Measurements from ENCODE around the gene GMPR.

The GMPR gene

GRCh38 chr6:16334671-16335070, 96.3 kb downstream of the GMPR start:
- DNase-seq, result no peak

- DNase-seq, result no peak
Observed at GRCh38 chr6:16335176-16335575, 96.8 kb downstream of the GMPR start.

GRCh38 chr6:16336056-16336818, 97.8 kb downstream of the GMPR start:
- no peak for DNase-seq

- no peak for DNase-seq
Observed at GRCh38 chr6:16336911-16337294, 98.5 kb downstream of the GMPR start.

DNA sequence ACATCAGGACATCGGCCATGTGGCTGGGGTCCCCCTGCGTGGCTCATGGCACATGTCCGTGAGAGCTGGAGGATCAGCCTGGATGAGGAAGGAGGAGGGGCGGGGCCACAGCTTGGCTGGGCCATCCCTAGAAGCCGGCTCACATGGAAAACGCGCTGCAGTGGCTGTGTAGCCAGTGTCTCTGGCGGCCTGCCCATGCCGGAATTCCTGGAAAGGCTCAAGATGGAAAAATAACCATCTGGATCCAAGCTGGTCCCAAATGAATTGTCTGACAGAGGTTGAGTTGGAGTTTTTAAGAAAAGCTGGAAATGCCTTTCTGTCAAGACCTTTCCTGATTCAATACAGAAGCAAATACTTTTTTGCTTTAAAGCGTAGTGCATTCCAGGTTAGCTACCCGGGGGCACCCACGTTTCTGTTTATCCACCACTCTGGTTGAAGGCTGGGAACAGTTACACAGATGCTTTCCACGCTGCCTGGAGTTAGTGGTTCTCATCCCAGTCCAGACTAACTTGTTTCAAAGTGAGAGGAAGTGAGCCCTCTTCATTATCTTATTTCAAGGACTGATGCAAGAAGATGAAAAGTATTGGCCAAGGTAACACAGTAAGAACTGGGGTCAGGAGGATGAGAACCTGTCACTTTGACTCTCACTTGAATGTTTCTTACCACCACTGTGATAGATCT, 99.0 kb downstream of the GMPR start:
- peak; percentile 27 for DNase-seq

DNA sequence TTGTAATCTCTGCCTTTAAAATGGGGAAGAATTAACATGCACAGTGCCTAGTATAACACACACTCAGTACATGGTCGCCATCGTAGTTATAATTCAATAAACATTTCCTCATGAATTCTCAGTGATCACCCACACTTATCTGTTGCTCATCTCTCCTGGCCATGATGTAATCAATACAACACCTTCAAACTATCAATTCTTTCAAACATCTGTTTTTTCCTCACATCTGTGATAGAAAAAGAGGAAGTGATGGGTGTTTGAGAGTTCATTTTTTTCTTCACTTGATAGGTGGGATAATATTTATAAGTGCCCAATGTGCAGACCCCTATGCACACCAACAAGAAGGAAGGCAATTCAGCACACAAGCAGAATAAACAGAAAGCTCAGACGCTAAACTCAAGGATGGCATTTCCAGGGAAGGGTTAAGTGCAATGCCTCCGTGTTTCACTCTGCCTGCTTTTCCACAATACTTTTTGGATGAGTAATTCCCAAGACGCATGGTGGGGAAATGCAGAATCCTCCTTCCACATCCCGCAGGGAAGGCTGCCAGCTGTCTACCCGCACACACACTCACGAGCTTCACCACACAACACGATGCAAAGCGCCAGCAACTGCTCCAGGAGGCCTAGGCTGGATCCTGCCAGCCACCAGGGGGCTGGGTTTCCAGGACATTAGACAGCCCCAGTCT, 100.3 kb downstream of the GMPR start:
- DNase-seq, result no peak

DNA sequence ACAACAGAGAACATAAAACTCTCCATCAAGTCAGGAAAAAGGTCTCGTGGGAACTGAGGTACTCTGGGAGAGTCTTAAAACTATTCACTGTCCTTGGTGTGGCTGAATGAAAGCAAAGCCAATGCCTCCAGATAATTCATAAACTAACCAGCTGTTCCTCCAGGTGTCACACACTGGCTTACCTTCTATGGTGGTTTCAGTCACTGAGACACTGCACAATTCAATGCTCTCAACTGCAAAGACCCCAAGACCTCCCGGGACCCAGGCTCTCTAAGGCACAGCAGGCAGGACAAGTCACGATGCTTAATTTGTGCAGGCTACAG, 100.8 kb downstream of the GMPR start:
- DNase-seq, result no peak

GRCh38 chr6:16343593-16343992, 105.2 kb downstream of the GMPR start:
- DNase-seq, result no peak

- no peak for DNase-seq
Observed at GRCh38 chr6:16344756-16345155, 106.4 kb downstream of the GMPR start.
